ENCODE measurements around the gene KDM1B. TPM values are rescaled to one million over a fixed set of nuclear protein-coding genes. Genes with fewer than 3 reads are reported as not detected.

The KDM1B gene
- total and polyA plus RNA-seq, 2 donors from 2014 or later, result 3.9 to 20.5 TPM

GRCh38 chr6:18264219-18264922, 109.1 kb downstream of the KDM1B start, which contains the start of gene DEK:
Gene DEK (minus strand): TSS chr6:18264530. CDS start chr6:18263987, 543 bp downstream.
- Histone ChIP-seq H3K4me1 (ENCODE audit: control insufficient read depth in 2 of 3, insufficient read depth in 2 of 3, low read depth in 1 of 3, low read length in 3 of 3) (peaks cover 0 to 9% (median 3%) of the 10 kb centered on the region in 3 donors), H3K36me3 (ENCODE audit: control insufficient read depth in 2 of 3, insufficient read depth in 3 of 3, low read length in 3 of 3) (no peaks in the 10 kb centered on the region), H3K4me3 (ENCODE audit: low read length in 3 of 3) (peak within 1 kb of the TSS; percentile 89 to 91 (median 91)), H3K9ac (ENCODE audit: low read length in 3 of 3) (peak within 1 kb of the TSS; percentile 71 to 89 (median 84)), H3K27ac (ENCODE audit: low read depth in 2 of 2, low read length in 2 of 2) (peak within 1 kb of the TSS; percentile 98), H3K27me3 (ENCODE audit: control insufficient read depth, insufficient read depth, low read length) (no peaks in the 10 kb centered on the region), H3K9me3 (ENCODE audit: control insufficient read depth in 2 of 3, insufficient read depth in 1 of 3, low read length in 3 of 3) (no peaks in the 10 kb centered on the region)
- TF ChIP-seq, protein P1, sequence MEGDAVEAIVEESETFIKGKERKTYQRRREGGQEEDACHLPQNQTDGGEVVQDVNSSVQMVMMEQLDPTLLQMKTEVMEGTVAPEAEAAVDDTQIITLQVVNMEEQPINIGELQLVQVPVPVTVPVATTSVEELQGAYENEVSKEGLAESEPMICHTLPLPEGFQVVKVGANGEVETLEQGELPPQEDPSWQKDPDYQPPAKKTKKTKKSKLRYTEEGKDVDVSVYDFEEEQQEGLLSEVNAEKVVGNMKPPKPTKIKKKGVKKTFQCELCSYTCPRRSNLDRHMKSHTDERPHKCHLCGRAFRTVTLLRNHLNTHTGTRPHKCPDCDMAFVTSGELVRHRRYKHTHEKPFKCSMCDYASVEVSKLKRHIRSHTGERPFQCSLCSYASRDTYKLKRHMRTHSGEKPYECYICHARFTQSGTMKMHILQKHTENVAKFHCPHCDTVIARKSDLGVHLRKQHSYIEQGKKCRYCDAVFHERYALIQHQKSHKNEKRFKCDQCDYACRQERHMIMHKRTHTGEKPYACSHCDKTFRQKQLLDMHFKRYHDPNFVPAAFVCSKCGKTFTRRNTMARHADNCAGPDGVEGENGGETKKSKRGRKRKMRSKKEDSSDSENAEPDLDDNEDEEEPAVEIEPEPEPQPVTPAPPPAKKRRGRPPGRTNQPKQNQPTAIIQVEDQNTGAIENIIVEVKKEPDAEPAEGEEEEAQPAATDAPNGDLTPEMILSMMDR (IDR thresholded peaks at IDR 0.05; ENCODE audit: borderline replicate concordance, extremely low read depth, insufficient read depth), result peak; percentile 45
- DNase-seq (peak; percentile 93 to 96 (median 94)), FAIRE-seq (no peak)
- intact Hi-C loops (cut with DNase I), result no loop called here

- intact Hi-C loops (cut with DNase I), result no loop called here
- TF ChIP-seq, protein P1 (IDR thresholded peaks at IDR 0.05; ENCODE audit: borderline replicate concordance, extremely low read depth, insufficient read depth), result no peak
- peaks cover 0 to 9% (median 3%) of the 10 kb centered on the region in 3 donors for H3K4me1 ChIP-seq (ENCODE audit: control insufficient read depth in 2 of 3, insufficient read depth in 2 of 3, low read depth in 1 of 3, low read length in 3 of 3)
- H3K9me3 ChIP-seq (ENCODE audit: control insufficient read depth in 2 of 3, insufficient read depth in 1 of 3, low read length in 3 of 3), result no peaks in the 10 kb centered on the region
- no peaks in the 10 kb centered on the region for H3K36me3 ChIP-seq (ENCODE audit: control insufficient read depth in 2 of 3, insufficient read depth in 3 of 3, low read length in 3 of 3)
- H3K4me3 ChIP-seq (ENCODE audit: low read length in 3 of 3), result peak overlapping the region; percentile 67 to 83 (median 68)
- peak overlapping the region; percentile 41 to 89 (median 67) for H3K9ac ChIP-seq (ENCODE audit: low read length in 3 of 3)
- FAIRE-seq (no peak), DNase-seq (no peak)
- H3K27ac ChIP-seq (ENCODE audit: low read depth in 2 of 2, low read length in 2 of 2), result peak overlapping the region; percentile 23 to 25
- H3K27me3 ChIP-seq (ENCODE audit: control insufficient read depth, insufficient read depth, low read length), result no peaks in the 10 kb centered on the region
Measured at GRCh38 chr6:18264923-18265377, 109.7 kb downstream of the KDM1B start.

DNA sequence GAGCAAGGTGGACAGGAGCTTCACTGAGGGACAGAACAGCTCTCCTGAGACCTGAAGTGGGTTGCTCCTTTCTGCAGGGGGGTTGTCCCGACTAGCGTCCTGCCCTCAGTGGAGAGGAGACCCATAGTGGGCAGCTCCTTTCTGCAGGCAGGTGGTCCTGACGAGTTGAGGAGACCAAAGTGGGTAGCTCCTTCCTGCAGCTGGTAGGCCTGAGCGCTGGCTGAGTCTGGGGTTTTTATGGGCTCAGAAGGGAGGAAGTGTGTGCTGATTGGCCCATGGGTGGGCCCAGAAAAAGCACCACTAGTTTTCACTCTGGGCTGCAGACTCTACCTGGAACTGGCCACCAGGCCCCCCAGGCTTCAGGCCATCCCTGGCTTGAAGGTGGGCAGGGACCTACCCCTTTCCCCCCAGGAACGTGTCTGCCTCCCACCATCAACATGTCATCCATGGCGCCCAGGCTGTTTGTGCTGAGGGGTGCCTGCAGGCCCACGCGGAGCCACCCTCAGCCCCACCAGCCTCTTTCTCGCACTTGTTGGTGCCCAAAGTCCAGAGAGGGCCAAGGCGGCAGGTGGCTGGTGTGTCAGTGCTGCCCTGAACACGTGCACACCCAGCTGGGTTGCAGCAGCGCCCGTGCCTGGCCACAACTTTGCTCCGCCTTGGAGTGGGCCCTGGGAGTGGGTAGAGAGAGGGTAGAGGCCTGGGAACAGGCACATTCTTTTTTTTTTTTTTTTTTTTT, 110.7 kb downstream of the KDM1B start:
- peak in 2 of 5 donors; percentile 55 to 71 for DNase-seq
- intact Hi-C loops (cut with DNase I), result no loop called here
- no peak overlapping the region for H3K9ac ChIP-seq (ENCODE audit: low read length in 3 of 3)
- H3K4me1 ChIP-seq (ENCODE audit: control insufficient read depth in 2 of 3, insufficient read depth in 2 of 3, low read depth in 1 of 3, low read length in 3 of 3), result peaks cover 0 to 8% (median 3%) of the 10 kb centered on the region in 3 donors
- H3K27me3 ChIP-seq (ENCODE audit: control insufficient read depth, insufficient read depth, low read length), result no peaks in the 10 kb centered on the region
- H3K36me3 ChIP-seq (ENCODE audit: control insufficient read depth in 2 of 3, insufficient read depth in 3 of 3, low read length in 3 of 3), result no peaks in the 10 kb centered on the region
- H3K27ac ChIP-seq (ENCODE audit: low read depth in 2 of 2, low read length in 2 of 2), result no peak overlapping the region
- no peak overlapping the region for H3K4me3 ChIP-seq (ENCODE audit: low read length in 3 of 3)
- TF ChIP-seq, protein P1 (IDR thresholded peaks at IDR 0.05; ENCODE audit: borderline replicate concordance, extremely low read depth, insufficient read depth), result no peak
- FAIRE-seq, result no peak
- no peaks in the 10 kb centered on the region for H3K9me3 ChIP-seq (ENCODE audit: control insufficient read depth in 2 of 3, insufficient read depth in 1 of 3, low read length in 3 of 3)

Measured in kidney (tissue), 14 donors.